Nephron progenitor cell (in vitro differentiated cells): ENCODE results near the gene SH2D1B.
"Not testable (repeated sequence)": the region's sequence is repeated elsewhere in the genome, so short reads cannot be mapped to it uniquely, and the experiment has no call there.

ENCODE experiments used
- DNase-seq: peaks from one replicate; pipeline ENCODE4 v3.0.0; 2021
- H3K27ac Mint-ChIP-seq: 2 replicates; pipeline ENCODE4 v1.8.0; 2021; ENCODE audit warnings: mild to moderate bottlenecking, moderate library complexity, mixed read lengths
- H3K27me3 Mint-ChIP-seq: 2 replicates; pipeline ENCODE4 v1.8.0; 2021; ENCODE audit warnings: mild to moderate bottlenecking, low read depth, mixed read lengths; ENCODE audit not compliant: poor library complexity
- H3K36me3 Mint-ChIP-seq: 2 replicates; pipeline ENCODE4 v1.8.0; 2021; ENCODE audit warnings: low read depth, mixed read lengths
- H3K4me1 Mint-ChIP-seq: 2 replicates; pipeline ENCODE4 v1.8.0; 2021; ENCODE audit warnings: mixed read lengths
- H3K4me3 Mint-ChIP-seq: 2 replicates; pipeline ENCODE4 v1.8.0; 2021; ENCODE audit warnings: mild to moderate bottlenecking, moderate library complexity, mixed read lengths
- H3K9me3 Mint-ChIP-seq: 2 replicates; pipeline ENCODE4 v1.8.0; 2021; ENCODE audit warnings: mild to moderate bottlenecking, moderate library complexity, mixed read lengths
- CTCF ChIP-seq: fragments of 200-600 bp; sonication (generic); IDR thresholded peaks from 2 replicates; pipeline ENCODE4 v1.5.0; 2021; ENCODE audit warnings: antibody characterized with exemption

Gene SH2D1B

GRCh38 chr1:162412002-162412401 lies at the start of gene SH2D1B:
Gene SH2D1B, minus strand, starts transcription at chr1:162412136. Its CDS starts 120 bp downstream, at chr1:162412016.
- no peak within 1 kb of the TSS for H3K4me3 Mint-ChIP-seq
- no peak for TF ChIP-seq CTCF
- H3K27me3 Mint-ChIP-seq: peaks cover 19% of the 10 kb centered on the region
- H3K4me1 Mint-ChIP-seq: no peaks in the 10 kb centered on the region
- no peak within 1 kb of the TSS for H3K27ac Mint-ChIP-seq
- H3K9me3 Mint-ChIP-seq: peaks cover 6% of the 10 kb centered on the region
- no peak for DNase-seq
- H3K36me3 Mint-ChIP-seq: no peaks in the 10 kb centered on the region

GRCh38 chr1:162458236-162458635 lies 46.3 kb upstream of the SH2D1B start:
- DNase-seq: no peak
- Mint-ChIP-seq H3K4me3 (no peak overlapping the region), H3K4me1 (no peaks in the 10 kb centered on the region), H3K27ac (no peak overlapping the region), H3K36me3 (no peaks in the 10 kb centered on the region), H3K27me3 (peaks cover 4% of the 10 kb centered on the region), H3K9me3 (peaks cover 9% of the 10 kb centered on the region)
- no peak for TF ChIP-seq CTCF

- no peak for TF ChIP-seq CTCF
- no peaks in the 10 kb centered on the region for H3K4me1 Mint-ChIP-seq
- H3K9me3 Mint-ChIP-seq: peaks cover 24% of the 10 kb centered on the region
- no peak overlapping the region for H3K4me3 Mint-ChIP-seq
- peaks cover 13% of the 10 kb centered on the region for H3K27me3 Mint-ChIP-seq
- no peak overlapping the region for H3K27ac Mint-ChIP-seq
- H3K36me3 Mint-ChIP-seq: no peaks in the 10 kb centered on the region
- DNase-seq: no peak
Observed at GRCh38 chr1:162456323-162456722, 44.4 kb upstream of the SH2D1B start.

- not testable (repeated sequence) for DNase-seq, H3K4me3 Mint-ChIP-seq, H3K27ac Mint-ChIP-seq, H3K4me1 Mint-ChIP-seq, H3K36me3 Mint-ChIP-seq
- Mint-ChIP-seq H3K27me3 (peaks cover 13% of the 10 kb centered on the region), H3K9me3 (peaks cover 32% of the 10 kb centered on the region)
Observed at GRCh38 chr1:162454361-162454760, 42.4 kb upstream of the SH2D1B start.

GRCh38 chr1:162446946-162447345 lies 35.0 kb upstream of the SH2D1B start:
- Mint-ChIP-seq H3K27me3 (peaks cover 27% of the 10 kb centered on the region), H3K4me1 (no peaks in the 10 kb centered on the region), H3K27ac (no peak overlapping the region), H3K9me3 (peaks cover 16% of the 10 kb centered on the region), H3K36me3 (no peaks in the 10 kb centered on the region), H3K4me3 (no peak overlapping the region)
- no peak for TF ChIP-seq CTCF
- no peak for DNase-seq

DNA sequence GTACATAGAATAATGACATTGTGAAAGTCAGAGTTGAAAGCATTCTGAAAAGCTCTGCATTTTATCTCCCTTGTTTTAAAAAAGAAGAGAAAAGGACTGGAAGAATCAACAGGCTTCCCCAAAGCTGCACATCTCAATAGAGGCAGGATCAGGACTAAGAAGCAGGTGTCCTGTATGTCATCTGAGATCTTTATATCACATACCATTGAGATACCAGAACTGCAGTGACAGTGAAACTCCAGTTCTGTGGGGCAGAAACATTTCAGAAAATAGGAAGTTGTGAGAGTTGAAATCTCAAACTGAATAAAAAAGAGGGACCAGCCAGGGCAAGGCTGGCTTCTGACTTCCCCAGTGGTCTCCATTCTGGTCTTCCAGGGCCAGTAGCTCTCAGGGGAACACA lies 33.0 kb upstream of the SH2D1B start:
- peak overlapping the region; percentile 88 for H3K27ac Mint-ChIP-seq
- H3K4me3 Mint-ChIP-seq: no peak overlapping the region
- peaks cover 9% of the 10 kb centered on the region for H3K9me3 Mint-ChIP-seq
- no peaks in the 10 kb centered on the region for H3K4me1 Mint-ChIP-seq
- H3K27me3 Mint-ChIP-seq: peaks cover 33% of the 10 kb centered on the region
- TF ChIP-seq CTCF: no peak
- no peaks in the 10 kb centered on the region for H3K36me3 Mint-ChIP-seq
- no peak for DNase-seq

DNA sequence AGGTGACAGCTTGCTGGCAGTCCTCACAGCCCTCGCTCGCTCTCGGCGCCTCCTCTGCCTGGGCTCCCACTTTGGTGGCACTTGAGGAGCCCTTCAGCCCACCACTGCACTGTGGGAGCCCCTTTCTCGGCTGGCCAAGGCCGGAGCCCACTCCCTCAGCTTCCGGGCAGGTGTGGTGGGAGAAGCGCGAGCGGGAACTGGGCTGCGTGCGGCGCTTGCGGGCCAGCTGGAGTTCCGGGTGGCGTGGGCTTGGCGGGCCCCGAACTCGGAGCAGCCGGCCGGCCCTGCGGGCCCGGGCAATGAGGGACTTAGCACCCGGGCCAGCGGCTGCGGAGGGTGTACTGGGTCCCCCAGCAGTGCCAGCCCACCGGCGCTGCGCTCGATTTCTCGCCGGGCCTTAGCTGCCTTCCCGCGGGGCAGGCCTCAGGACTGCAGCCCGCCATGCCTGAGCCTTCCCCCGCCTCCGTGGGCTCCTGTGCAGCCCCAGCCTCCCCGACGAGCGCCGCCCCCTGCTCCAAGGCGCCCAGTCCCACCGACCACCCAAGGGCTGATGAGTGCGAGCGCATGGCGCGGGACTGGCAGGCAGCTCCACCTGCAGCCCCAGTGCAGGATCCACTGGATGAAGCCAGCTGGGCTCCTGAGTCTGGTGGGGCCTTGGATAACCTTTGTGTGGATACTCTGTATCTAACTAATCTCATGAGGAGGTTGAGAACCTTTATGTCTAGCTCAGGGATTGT lies 21.2 kb upstream of the SH2D1B start:
- H3K36me3 Mint-ChIP-seq, H3K27ac Mint-ChIP-seq, H3K4me3 Mint-ChIP-seq, H3K27me3 Mint-ChIP-seq, DNase-seq, H3K9me3 Mint-ChIP-seq, H3K4me1 Mint-ChIP-seq: not testable (repeated sequence)
